Stimulated activated naive CD4-positive, alpha-beta T cell treated with Interleukin-2 at 50 U/mL for 16 hours (primary cell): Measurements from ENCODE around the gene FNDC11.

ENCODE experiments used
- DNase-seq: peaks from one replicate; lab custom pipeline; 2025; lab: John Stamatoyannopoulos, UW

FNDC11 gene

GRCh38 chr20:63582382-63583063, 28.6 kb downstream of the FNDC11 start:
- no peak for DNase-seq

- no peak for DNase-seq
Measured at GRCh38 chr20:63585616-63586565, 31.9 kb downstream of the FNDC11 start.

GRCh38 chr20:63586797-63587196, 32.8 kb downstream of the FNDC11 start:
- no peak for DNase-seq

- no peak for DNase-seq
Measured at GRCh38 chr20:63587256-63587655, 33.3 kb downstream of the FNDC11 start.

- no peak for DNase-seq
Measured at GRCh38 chr20:63587776-63588591, 34.0 kb downstream of the FNDC11 start.

GRCh38 chr20:63588641-63589041, 34.7 kb downstream of the FNDC11 start:
- DNase-seq: no peak

GRCh38 chr20:63589261-63590217, 35.6 kb downstream of the FNDC11 start:
- DNase-seq: no peak

GRCh38 chr20:63590218-63591146, 36.5 kb downstream of the FNDC11 start:
- no peak for DNase-seq

- no peak for DNase-seq
Measured at GRCh38 chr20:63591147-63591533, 37.2 kb downstream of the FNDC11 start.

GRCh38 chr20:63591786-63592355, 37.9 kb downstream of the FNDC11 start:
- no peak for DNase-seq

- DNase-seq: no peak
Measured at GRCh38 chr20:63592661-63593060, 38.7 kb downstream of the FNDC11 start.

GRCh38 chr20:63594043-63594561, 40.1 kb downstream of the FNDC11 start:
- no peak for DNase-seq

GRCh38 chr20:63595416-63596127, 41.6 kb downstream of the FNDC11 start:
- DNase-seq: no peak

GRCh38 chr20:63596423-63596822, 42.5 kb downstream of the FNDC11 start:
- no peak for DNase-seq

- DNase-seq: no peak
Measured at GRCh38 chr20:63597651-63598478, 43.9 kb downstream of the FNDC11 start.

- DNase-seq: no peak
Measured at GRCh38 chr20:63598479-63599395, 44.8 kb downstream of the FNDC11 start.
